Fibroblast of skin of left biceps (primary cell): Measurements from ENCODE around the gene NCKIPSD.
A peak's percentile ranks its signal among the peaks of the same experiment; 100 is the strongest.

Source experiments
- DNase-seq, 2 experiments: peaks; one replicate each; pipeline ENCODE4 v3.0.0-alpha.2; 2013; ENCODE audit warnings: low read depth in 2 of 2

Gene NCKIPSD

GRCh38 chr3:48696601-48697000 lies 10.9 kb upstream of the NCKIPSD start:
- DNase-seq: no peak

DNA sequence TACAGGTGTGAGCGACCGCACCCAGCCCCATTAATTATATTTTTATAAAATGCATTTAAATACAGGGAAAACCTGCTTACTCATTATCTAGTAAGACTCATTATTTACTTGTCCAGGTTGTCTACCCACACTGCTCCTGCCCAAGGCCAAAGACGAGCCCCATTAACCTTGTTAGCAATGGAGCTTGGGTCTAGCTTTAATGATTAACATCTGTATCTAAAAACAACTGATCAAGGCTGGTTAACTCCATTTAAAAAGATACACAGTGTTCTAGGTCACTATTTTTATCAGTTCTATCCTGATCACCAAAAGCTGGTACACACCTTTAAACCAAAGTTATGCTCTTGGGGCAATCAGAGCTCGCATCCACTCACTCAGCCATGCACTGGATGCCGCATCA lies 10.4 kb upstream of the NCKIPSD start:
- no peak for DNase-seq

- no peak for DNase-seq
Measured at GRCh38 chr3:48695393-48695753, 9.7 kb upstream of the NCKIPSD start.

GRCh38 chr3:48694610-48695392 lies 9.1 kb upstream of the NCKIPSD start:
- peak; percentile 50 to 61 for DNase-seq

DNA sequence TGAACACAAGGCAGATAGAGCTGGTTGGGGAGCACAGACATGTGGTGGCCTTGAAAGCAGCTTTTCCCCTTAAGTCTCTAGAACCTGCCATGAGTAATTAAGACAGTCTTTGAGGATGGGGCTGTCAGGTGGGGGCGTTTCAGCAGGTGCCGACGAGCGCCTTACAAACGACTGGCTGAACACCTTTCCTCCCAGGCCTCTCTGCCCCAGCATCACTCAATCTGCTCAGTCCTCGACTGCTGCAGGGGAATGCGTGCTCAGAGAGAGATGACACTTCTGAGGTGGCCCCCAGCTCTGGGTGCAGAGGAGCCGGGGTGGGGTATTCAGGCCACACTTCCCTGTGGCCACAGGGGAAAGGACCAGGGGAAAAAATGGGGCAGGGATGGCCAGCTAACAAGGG lies 8.1 kb upstream of the NCKIPSD start:
- DNase-seq: no peak

DNA sequence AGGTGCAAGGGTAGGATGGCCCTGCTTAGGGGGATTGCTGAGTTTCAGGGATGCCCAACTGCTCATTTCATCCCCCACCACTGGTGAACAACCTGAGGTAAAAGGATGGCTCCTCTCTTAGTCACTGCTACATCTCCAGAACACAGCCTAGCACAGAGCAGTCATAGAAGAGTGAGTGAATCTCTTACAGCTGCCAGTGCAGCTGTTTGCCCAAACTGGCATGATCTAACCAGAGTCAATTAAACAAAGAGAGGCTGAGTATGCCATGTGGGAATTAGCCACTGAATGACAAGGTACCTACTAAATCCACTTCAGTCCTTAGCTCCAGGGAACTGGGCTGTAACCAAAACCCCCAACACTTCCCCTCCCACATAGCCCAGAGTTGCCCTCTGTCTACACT lies 6.8 kb upstream of the NCKIPSD start:
- DNase-seq: no peak

DNA sequence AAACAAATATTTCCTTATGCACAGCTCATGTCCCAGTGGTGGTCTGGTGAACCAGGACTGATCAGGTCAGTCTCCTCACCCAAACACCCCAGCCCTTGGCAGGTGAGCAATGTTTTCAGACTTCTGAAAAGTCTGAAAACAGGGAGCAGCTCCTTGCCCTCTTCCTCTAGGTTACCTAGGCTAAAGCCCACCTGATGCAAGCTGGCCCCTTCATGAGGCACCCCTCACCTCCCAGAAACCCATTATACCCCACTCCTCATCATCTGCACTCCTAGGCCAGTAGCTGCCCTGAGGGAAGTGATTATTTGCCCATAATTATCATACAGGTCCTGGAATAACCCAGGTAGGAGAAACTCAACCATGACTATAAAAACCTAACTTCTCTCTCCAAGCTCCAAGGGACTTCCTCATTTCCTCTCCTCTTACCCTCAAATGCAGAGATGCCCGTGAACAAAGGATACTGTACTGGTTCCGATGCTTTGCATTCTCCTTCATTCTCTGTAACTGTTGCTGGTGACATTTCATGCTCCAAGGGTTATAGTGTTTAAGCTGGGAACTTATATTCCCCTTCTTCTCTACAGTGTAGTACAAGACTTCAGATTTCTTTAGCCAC lies 5.2 kb upstream of the NCKIPSD start:
- no peak for DNase-seq

DNA sequence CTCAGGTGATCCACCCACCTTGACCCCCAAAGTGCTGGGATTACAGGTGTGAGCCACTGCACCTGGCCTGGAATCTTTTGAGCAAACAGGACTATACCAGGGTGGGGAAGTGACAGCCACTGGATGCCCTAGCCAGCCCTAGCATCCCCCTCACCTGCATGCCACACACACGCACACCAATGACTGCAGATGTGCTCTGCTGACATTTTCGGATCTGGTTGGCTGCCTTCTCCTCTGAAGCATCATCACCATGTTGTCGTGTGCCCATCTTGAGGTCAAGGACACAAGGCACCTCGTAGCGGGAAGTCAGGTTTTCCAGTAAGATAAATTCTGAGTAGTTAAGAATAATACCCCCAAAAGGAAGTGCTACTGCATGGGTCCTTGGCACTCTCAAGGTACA lies 3.7 kb upstream of the NCKIPSD start:
- no peak for DNase-seq

- no peak for DNase-seq
Measured at GRCh38 chr3:48688737-48689075, 3.0 kb upstream of the NCKIPSD start.

- DNase-seq: no peak
Measured at GRCh38 chr3:48688032-48688736, 2.5 kb upstream of the NCKIPSD start.

- DNase-seq: no peak
Measured at GRCh38 chr3:48687220-48687678, 1.5 kb upstream of the NCKIPSD start.

- no peak for DNase-seq
Measured at GRCh38 chr3:48686538-48687219, 964 bp upstream of the NCKIPSD start.

DNA sequence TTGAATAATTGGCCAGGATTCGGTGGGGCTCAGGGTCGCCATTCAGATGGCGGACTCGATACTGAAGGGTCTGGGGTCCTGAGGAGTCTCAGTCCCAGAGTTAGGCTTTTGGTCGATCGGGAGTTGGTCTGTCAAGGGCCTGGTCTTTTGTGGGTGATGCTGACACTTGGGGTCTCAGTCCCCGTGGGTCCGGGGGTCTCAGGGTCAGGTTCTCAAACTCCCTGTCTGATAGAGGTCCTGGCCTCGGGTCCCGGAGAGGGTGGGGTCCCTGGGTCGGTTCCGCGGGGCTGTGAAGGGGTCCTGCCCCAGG lies 467 bp downstream of the NCKIPSD start:
- DNase-seq: no peak

GRCh38 chr3:48684480-48685143 lies 1.1 kb downstream of the NCKIPSD start:
- no peak for DNase-seq

DNA sequence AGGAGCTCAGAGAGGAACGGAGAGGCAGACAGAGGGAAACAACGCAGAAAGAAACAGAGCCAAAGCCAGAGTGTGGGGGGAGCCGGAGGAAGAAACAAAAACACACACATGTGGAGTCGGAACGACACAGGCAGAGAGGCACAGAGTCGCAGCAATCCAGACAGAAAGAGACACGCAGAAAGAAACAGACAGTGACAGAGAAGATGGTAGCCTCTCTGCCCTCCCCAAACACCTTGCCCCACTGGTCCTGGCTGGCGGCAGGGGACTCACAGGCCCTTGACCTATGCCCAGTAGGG lies 1.7 kb downstream of the NCKIPSD start:
- no peak for DNase-seq

DNA sequence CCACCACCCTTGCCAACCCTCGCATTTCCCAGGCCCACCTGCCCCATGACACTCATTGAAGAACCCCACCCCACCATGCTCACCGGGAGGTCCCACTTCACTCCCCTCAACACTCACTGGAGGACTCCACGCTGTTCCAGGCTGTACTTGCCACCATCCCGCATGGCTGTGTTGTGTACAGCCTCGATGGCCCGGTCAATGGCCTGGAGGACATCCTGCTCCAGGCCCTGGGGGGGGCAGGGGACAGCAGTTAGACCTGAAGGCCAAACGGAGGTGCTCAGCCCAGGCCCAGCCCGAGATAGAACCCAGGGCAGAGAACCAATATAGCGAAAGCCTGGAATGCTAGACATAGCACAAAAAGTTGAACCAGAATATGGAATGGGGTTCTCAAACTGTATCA lies 2.9 kb downstream of the NCKIPSD start:
- no peak for DNase-seq

GRCh38 chr3:48681974-48682610 lies 3.6 kb downstream of the NCKIPSD start:
- no peak for DNase-seq

DNA sequence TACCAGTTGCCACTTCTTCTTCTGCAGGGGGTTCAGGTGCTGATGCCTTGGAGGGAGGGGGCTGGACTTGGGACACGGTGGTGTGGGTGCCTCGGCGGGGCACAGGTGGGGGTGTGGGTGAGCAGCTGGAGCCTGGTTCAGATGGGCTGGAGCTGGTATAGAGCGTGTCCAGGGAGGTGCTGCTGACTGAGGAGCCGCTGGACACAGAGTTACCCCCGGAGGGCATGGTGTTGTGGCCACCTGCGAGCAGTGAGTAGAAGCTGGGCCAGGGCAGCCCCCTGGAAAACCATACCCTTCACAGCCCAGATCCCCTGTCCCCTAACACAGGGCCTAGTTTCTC lies 4.2 kb downstream of the NCKIPSD start:
- DNase-seq: no peak

DNA sequence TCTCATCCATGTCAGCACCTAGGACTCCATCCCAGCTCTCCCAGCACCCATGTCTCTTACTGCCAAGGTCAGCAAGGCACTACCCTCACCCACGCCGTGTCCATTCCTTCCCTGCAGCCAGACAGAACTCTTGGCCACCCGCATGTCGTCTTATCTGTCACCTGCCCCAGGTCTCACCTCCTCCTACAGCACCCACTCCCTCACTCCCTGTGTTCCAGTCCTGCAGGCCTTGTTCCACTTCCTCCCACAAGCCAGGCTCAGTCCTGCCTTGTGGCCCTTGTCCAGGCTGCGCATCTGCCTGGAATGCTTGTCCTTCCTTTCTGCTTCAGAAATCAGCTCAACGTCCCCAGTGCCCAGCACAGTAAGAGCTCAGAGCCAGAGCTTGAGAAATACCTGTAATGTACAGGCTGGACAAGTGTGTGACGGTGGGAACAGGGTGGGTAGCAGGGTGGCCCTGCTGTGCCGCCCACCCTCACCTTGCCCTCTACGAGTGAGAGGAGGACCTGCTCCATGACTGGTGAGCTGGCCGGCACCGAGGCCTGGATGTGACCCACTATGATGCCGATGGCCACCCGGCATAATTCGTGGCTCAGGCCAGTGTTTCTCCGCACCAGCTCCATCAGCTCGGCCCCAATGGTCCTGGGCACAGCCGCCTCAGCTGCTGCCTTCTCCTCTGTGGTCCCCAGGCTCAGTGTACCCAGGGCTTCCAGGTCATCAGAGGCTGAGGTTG lies 4.7 kb downstream of the NCKIPSD start:
- DNase-seq: no peak

DNA sequence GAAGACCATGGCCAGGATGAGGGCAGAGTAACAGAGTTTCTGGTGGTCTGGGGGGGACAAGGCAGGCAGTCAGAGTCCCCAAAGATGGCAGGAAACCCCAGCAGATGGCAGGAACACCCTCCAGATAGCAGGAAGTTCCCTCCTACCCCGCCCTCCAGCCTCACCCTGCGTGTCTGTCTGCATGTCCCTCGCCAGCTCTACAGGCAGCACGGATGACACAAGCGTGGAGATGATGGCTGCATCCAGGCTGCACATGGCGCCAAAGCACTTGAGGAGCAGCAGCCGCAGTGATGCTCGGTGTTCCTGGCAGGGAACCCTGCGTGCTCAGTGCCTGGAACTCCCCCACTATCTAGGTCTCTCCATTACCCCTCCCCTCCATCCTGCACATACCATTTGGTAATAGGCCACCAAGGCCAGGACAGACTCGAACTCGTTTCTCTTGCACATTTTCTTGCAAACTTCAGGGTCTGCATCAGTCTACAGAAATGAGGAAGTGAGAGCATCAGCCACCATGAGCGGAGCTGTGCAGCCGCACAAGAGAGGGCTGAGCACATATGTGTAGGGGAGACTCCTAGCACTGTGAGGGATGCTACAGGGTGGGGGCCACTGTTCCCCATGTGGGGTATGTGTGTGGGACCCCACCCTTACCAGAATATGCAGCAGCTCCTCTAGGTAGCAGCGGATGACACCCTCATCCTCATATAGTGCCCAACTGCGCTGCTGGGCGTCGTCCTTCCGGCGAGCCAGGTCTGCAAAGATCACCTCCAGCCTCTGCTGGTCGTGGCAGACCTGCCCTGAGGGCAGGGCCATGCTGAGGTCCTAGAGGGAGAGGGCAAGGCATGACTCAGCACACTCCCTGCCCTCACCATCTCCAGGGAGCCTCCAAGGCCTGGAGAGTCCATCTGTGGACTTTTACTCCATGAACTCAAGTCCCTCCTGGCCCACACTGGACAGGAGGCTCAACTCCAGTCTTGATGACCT lies 6.0 kb downstream of the NCKIPSD start:
- DNase-seq: no peak
